Left cardiac atrium (tissue), 4 donors: ENCODE measurements around the gene GNG14. TPM values are rescaled to one million over a fixed set of nuclear protein-coding genes. Genes with fewer than 3 reads are reported as not detected.
A peak's percentile ranks its signal among the peaks of the same experiment; 100 is the strongest.
"Not testable (repeated sequence)": the region's sequence is repeated elsewhere in the genome, so short reads cannot be mapped to it uniquely, and the experiment has no call there.

Source experiments
- ATAC-seq, 2 donors: fragments of 200-7000 bp; cut with Tn5 transposase; one replicate each; pipeline ENCODE4 v1.9.1; 2020; ENCODE audit warnings: mild to moderate bottlenecking in 2 of 2, moderate library complexity in 2 of 2
- DNase-seq: peaks from one replicate; pipeline ENCODE4 v3.0.0-alpha.2; 2020
- intact Hi-C, 2 donors: fragments of 100-400 bp; cut with DNase I; formaldehyde crosslinking; loops; one replicate each; pipeline versions ENCODE4 v1.14.1 to v1.15.1; 2022 to 2023
- total RNA-seq, 2 donors: library from RNA; stranded (reverse); fragmentation: NEBNext Ultra II Directional; extraction: Animal tissue kit (Norgen Biotek cat#: 25700); gene quantifications; one replicate each; pipeline ENCODE4 v1.2.1, GENCODE V29; 2021
- donor health status: DM: no; HTN: yes; CAD: no.
- donor health status: DM: no; HTN: yes; CAD: no; lungs with severe emphysema.
- donor health status: DM: yes; HTN: yes; CAD: no.
- donor health status: Dilated cardiomyopathy.

GNG14 gene
- total RNA-seq, 2 donors from 2014 or later = not detected

DNA sequence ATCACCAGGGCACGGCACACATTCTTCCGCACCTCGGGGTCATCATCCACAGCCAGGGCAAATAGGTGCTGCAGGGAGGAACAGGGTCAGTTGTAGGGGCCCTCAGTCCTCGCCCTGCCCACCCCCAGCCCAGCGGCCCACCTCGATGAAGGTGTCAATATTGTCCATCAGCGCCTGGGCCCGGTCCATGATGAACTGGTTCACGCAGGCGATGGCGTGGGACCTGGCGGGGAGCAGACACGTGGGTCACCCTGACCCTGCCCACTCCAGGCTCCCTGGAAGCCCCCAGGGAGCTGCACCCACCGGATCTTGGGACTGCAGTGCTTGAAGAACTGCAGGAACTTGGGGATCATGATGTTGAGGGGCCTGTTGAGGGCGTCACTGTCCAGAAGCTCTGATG lies 27.3 kb downstream of the GNG14 start:
- DNase-seq (no peak), ATAC-seq (no peak)
- intact Hi-C loops = no loop called here

DNA sequence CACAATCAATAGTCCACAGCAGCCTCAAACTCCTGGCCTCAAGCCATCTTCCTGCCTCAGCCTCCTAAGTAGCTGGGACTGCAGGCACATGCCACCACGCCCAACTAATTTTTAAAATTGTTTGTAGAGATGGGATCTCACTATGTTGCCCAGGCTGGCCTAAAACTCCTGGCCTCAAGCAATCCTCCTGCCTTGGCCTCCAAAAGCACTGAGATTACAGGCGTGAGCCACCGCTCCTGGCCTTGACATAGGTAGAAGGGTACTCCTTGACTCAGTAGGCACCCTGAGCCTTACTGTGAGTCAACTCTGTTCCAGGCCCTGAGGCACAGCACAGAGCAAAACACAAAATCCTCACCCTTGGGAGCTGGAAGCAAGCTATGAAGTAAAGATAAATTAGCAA lies 28.1 kb downstream of the GNG14 start:
- DNase-seq (no peak), ATAC-seq (no peak)
- intact Hi-C loops = no loop called here

DNA sequence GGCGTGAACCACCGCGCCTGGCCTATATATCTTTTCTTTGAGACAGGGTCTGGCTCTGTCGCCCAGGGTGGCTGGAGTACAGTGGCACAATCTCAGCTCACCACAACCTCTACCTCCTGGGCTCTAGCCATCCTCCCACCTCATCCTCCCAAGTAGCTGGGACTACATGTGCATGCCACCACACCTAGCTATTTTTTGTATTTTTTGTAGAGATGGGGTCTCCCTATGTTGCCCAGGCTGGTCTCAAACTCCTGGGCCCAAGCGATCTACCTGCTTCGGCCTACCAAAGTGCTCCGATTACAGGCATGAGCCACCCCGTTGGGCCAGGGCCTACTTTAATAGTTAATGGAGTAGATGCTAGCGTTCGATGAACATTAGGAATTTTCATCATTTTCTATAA lies 32.5 kb downstream of the GNG14 start:
- DNase-seq (no peak), ATAC-seq (no peak)
- intact Hi-C loops = no loop called here

DNA sequence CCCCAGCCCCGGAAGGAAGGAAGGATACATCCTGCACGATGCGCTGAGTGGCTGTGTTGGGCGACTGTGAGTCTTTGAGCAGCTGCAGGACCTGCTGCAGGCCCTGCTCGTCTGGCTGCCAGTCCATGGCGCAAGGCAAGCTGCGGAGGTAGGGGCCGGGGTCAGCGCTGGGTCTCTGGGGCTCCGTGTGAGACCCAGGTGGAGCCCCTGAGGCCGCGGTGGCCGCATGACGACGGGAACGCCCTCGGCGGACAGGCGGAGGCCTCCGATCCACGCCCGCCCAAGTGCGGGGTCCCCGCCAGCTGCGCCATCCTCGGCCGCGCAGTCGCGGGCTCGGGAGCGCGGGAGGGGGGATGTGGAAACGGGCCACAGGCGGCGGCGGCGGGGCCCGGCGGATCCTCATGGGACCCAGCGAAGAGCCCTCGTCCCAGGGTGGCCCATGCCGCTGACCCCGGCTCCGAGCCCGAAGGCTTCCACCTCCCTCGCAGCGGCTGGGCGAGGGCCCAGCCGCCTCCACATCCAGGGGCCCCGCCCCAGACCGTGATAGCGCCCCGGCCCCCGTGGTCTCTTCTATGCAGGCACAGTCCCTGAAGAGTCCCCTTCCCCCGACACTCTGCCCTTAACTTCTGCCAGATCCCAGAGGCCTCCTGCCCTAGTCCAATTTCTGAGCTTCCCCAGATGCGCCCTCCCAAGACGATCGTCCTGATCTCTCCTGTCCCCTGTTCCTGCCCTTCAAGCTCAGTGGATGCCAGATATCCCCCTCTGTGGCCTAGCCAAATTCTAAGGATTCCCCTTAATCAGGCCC lies 33.3 kb downstream of the GNG14 start:
- ATAC-seq (peak; percentile 12 to 27), DNase-seq (peak; percentile 50)
- intact Hi-C loops = no loop called here

DNA sequence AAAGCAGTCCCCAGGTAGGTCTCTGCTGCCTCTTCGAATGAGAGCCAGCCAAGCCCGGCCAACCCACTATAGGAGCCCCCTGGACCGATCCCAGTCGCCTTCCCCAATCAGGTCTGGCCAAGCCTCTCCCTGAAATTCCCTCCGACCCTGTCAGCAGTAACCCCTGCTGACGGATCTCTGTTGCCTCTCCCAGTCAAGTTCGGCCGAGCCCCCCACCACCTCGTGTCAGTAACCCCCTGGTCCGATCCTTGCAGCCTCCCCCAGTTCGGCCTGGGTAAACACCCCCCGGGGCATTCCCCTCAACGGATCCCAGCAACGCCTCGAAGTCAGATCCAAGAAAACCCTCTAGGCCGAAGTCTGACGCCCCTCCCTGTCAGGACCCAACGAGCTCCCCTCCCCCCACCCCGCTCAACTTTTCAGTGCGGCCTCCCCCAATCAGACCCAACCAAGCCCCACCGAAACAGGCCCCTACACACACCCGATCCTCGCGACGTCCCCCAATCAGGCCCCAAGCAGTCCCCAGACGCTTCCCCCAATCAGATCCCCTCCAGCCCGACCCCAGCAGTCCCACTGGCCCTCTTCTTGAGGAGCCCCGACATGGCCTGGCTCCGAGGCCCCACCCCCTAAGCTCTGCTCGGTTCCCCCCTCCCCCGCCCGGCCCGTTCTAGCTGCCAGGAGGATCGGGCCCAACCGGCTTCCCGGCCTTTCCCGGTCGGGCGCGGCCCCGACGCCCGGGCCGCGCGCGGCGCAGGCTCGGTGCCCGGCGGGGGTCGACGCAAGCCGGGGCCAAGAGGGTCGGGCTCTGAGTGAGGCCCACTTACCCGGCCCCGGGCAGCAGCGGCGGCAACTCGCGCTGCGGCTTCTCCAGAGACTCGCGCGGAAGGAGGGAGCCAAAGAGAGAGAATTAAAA lies 34.1 kb downstream of the GNG14 start:
- intact Hi-C loops = no loop called here
- DNase-seq = peak; percentile 83

DNA sequence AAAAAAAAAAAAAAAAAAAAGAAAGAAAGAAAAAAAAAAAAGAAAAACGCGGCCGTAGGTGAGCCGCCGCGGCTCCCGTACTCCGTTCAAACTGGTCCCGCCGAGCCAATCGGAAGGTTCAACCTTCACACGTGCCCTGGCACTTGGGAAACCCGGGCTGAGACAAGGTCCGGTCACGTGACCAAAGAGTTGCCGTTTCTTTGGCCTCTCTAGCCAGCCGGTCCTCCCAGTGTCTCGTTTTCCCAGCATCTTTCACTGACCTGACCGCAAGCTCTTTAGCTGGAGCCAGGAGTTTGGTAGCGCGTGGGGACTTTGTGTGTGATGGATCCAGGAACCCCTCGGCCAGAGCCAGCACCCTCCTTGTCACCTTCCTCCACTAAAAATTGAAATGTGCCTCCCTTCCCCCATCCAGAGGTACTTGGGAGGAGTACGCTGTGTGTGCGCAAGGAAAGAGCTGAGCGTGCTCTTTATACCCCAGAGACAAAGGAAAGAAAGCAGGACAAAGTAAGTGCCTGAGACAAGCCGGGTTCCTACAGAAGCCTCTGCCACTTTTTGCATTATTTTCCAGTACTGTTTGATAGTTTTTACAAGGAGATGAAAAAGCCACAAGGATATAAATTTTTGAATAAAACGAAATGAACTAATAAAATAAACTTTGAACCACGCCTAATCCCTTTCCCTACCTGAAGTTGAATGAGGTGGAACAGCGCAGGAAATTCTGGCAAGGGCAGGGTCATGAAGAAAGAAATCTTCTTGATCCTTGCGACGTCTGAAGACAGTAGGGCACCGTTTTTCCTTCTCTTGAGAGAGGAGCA lies 35.0 kb downstream of the GNG14 start:
- intact Hi-C loops = no loop called here
- ATAC-seq (peak; percentile 92 to 94), DNase-seq (peak; percentile 99)

More for the DNA sequence above, 34.1 kb downstream of the GNG14 start:
- peak; percentile 66 to 69 for ATAC-seq

DNA sequence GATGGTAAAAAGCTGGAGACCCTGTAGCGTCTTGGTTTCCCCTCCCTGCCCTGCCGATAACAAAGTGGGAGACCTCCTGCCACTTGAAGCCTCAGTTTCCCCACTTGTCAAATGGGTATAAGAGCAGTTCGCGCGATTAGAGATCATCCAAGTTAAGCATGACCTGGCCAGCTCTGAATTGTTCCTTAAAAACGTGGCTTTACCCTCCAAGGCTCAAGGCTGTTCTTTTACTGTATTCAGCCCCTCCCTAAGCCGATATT lies 35.5 kb downstream of the GNG14 start:
- DNase-seq (no peak), ATAC-seq (no peak)
- intact Hi-C loops = no loop called here

DNA sequence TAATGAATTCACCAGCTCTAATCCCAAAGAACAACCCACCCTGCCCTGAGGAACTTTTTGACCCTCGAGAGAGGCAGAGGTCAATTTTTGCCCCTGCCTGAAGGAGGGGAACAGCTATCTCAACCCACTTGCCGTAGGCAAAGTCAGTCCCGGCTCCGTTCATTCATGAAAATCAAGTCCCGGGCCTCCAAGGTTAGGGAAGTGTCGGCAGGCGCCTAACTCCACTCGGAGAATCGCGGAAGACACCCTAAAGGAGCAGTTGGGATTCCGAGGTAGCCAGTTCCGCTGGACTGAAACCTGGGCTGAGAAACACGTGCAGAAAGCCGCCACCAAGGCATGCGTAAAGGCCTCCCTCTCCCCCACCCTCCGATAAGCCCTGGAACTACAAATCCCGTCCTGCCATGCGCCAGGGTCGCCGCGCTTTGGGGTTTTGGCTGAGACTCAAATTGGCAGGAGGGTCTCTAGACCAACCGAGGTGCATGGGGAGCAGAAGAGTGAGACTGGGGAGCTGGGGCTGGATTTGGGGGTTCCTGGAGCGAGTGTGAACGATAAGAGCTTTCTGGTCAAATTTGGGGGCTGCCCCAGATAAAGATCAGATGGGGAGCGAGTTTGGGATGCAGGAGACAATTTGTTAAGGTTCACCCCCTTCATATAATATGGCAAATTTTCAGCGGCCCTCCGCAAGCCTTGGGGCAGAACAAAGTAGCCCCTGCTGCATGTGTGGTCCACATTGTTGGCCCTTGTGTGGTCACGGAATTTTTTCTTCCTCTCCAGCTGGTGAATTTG lies 36.0 kb downstream of the GNG14 start, which contains the start of gene TNPO2:
TSS of gene TNPO2 (minus strand) at position 292 of the 786 bp plus-strand sequence. CDS start 2,955 bp downstream, outside the sequence.
- peak; percentile 21 to 61 for ATAC-seq
- DNase-seq = peak; percentile 68
- intact Hi-C loops = no loop called here

DNA sequence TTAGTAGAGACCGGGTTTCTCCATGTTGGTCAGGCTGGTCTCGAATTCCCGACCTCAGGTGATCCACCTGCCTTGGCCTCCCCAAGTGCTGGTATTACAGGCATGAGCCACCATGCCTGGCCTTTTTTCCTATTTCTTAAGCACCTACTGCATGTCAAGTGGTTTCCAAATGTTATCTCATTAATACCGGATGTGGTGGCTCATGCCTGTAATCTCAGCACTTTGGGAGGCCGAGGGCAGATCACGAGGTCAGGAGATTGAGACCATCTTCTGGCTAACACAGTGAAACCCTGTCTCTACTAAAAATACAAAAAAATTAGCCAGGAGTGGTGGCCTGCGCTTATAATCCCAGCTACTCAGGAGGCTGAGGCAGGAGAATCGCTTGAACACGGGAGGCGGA lies 37.8 kb downstream of the GNG14 start:
- DNase-seq, ATAC-seq, intact Hi-C loops: not testable (repeated sequence)

DNA sequence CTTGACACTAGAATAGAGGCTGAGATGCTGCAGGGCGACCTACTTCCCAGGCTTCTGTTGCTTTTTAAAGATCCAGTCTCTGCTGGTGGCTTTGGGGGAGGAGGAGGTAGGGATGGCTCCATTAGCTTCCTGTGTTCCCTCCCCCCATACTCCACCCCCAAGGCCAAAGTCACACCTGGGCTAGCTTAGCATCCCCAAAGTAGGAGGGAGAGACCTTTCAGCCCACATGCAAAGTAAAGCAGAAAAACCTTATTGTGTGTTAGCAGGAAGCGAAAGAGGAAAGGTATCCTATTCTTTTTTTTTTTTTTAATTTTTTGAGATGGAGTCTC lies 39.2 kb downstream of the GNG14 start:
- ATAC-seq (no peak), DNase-seq (no peak)
- intact Hi-C loops = no loop called here

DNA sequence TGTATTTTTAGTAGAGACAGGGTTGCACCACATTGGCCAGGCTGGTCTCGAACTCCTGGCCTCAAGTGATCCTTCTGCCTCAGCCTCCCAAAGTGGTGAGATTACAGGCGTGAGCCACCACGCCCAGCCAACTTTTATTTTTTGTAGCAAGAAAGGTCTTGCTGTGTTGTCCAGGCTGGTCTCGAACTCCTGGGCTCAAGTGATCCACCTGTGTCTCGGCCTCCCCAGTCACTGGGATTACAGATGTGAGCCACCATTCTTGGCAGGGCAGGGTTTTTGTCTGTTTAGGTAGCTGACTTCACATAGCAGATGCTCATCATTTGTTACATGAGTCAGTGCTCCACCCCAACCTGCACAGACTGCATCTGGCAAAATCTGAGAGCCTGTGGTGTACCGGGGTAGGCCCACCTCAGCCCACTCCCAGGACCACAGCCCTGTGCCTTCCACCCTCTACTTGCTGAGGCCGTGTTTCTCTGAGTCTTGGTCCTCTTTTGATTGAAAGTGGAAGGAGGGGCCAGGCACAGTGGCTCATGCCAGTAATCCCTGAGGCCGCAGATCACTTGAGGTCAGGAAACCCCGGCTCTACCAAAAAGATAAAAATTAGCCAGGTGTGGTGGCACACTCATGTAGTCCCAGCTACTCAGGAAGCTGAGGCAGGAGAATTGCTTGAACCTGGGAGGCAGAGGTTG lies 40.1 kb downstream of the GNG14 start:
- ATAC-seq (no peak), DNase-seq (no peak)
- intact Hi-C loops = no loop called here

DNA sequence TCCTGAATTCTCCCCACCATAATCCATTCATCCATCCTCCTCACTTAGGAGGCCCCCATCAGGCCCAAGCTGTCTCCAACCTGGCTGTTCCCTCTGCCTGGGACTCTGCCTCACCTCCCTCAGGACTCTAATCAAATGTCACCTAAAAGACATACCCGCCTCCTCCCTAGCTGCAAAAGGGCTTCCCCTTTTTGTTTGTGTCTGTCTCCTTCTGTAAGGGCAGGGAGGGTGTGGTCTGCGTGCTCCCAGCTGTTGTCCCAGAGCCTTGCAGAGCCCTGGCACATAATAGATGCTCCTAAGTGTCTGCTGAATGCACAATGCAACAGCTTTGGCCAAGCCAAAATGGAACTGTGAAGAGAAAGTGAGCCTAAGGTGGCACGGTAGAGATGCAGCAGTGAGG lies 42.3 kb downstream of the GNG14 start:
- ATAC-seq = no peak
- DNase-seq = no peak
- intact Hi-C loops = no loop called here

DNA sequence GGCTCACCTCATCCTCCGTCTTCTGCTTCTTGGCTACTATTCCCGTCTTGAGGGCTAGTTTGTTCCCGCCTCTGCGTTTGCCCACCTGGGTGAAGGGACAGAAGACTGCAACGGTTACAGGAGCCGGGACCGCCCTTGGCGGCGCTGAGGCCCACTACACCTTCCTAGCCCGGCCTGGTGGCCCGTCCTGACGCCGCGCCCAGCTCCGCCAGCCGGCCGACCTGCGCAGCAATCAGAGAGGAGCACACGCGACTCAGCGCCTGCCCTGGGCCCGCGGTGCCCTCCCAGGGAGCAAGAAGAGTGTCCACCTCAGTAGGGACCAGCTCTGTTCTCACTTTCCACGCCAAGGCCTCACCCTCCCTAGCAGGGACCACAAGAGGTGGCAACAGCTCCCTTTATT lies 43.5 kb downstream of the GNG14 start:
- DNase-seq (no peak), ATAC-seq (no peak)
- intact Hi-C loops = no loop called here

DNA sequence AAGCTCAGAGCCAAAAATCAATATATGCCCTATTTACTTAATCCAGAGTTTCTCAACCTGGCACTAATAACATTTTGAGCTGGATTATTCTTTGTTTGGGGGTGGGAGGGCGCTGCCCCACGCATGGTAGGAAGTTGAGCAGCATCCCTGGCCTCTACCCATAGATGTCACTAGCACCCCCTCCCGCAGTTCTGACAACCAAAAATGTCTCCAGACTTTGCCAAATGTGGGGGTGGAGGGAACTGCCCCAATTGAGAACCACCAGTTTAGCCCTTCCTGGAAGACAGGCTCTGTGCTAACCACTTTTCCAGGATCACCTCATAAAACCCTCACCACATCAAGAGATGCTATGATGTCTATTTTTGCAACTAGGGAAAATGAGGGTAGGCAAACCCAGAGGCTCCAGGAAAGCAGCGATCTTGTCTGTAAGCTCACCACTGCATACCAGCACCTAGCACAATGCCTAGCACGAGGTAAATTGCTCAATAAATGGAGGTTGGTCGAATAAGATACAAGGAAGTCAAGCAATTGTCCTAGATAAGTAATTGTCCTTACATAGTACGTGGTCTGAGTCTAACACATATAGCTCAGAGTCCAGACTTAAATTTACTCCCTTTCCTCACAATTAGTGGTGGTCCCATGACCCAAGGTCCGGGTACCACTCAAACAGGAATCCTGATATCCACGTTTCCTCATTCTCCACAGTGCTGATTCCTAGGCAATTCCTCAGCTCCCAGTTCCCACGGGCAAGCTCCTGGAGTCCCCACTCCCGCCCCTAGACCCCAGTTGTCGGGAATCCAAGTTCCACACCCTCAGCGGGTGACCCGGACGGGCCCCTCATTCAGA lies 45.8 kb downstream of the GNG14 start:
- no peak for DNase-seq
- intact Hi-C loops = no loop called here
- no peak for ATAC-seq

DNA sequence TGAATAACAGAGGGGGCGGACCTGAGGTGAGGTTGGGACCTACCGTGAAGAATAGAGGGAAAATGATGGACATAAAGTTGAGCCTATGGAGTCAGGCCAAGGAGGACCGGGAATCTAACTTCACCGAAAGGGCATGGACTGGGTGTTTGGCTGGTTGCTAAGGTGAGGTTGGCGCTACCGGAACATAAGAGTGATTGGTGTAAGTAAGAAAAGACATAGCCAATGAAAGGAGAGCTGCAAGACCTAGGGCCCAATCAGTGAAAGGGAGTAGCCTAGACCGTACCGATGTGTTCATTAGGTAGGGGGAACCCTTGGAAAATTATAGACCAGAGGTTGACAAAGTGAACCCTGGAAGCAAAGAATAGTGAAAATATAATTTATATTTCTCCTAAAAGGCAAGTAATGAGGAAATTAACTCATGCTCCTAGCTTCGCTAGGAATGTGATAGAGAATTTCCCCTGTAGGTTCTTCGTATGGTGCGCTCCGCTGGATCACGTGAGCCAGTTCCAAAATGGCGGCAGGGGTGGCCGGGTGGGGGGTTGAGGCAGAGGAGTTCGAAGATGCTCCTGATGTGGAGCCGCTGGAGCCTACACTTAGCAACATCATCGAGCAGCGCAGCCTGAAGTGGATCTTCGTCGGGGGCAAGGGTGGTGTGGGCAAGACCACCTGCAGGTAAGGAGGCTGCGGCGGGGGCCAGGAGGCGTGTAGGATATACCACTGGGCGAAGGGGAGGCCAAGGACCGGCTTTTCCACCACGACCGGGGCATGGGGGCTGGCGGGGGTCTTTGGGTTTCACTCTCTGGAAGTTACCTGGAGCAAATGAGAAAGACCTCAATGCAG lies 49.4 kb downstream of the GNG14 start, which contains the start of gene GET3:
TSS of gene GET3 (plus strand) at position 503 of the 840 bp plus-strand sequence. CDS start at position 512, 9 bp downstream.
- peak; percentile 91 to 93 for ATAC-seq
- peak; percentile 81 for DNase-seq
- intact Hi-C loops = no loop called here

DNA sequence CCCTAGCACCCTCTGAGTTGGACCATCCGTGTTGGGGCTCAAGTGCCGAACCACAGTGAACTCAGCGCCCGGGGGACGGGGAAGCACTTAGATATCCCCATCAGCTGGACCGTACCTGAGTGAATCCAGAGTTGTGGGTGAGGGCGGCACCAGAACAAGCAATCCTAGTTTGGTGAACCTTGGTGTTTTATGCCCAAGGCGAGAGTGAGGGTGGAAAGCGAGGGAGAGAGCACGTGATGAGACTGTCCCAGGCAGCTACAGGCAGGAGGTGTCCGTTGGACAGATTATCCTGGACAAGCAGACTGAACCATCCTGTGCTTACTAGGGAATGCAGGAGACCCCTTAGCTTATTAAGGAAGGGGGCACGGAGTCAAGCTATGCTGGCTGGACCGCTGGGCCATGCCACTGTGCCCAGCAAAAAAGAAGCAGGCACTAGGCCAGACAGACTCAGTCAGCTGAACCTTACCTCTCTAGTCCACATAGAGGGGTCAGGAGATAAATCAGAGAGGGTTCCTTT lies 50.1 kb downstream of the GNG14 start:
- DNase-seq = no peak
- intact Hi-C loops = no loop called here
- no peak for ATAC-seq
